ENCODE measurements around the gene PCSK6.

Gene PCSK6

GRCh38 chr15:101522621-101523559 lies 33.4 kb upstream of the PCSK6 start:
- no peak for DNase-seq (ENCODE audit: low spot score)

GRCh38 chr15:101522091-101522490 lies 32.6 kb upstream of the PCSK6 start:
- DNase-seq (ENCODE audit: low spot score), result no peak

DNA sequence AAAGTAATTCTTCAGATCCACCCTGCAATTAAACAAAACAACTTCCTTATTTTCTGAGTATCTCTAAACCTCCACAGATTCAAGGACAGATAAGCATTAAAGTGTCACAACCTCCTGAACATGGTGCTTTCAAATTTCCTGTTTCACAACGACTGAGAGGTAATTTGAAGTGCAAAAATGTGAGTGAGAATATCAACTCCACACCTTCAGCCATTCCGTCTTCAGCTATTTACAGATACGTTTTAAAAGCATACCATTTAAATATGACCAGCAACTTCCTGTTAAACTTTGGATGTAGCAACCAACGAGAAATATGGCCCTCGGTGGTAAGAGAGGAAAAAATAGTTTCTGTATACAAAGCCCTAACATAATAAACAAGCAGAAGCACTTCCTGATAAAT lies 32.1 kb upstream of the PCSK6 start:
- DNase-seq (ENCODE audit: low spot score), result no peak

- DNase-seq (ENCODE audit: low spot score), result no peak
Observed at GRCh38 chr15:101521069-101521468, 31.6 kb upstream of the PCSK6 start.

GRCh38 chr15:101520395-101520794 lies 30.9 kb upstream of the PCSK6 start:
- no peak for DNase-seq (ENCODE audit: low spot score)

GRCh38 chr15:101517504-101517903 lies 28.0 kb upstream of the PCSK6 start:
- no peak for DNase-seq (ENCODE audit: low spot score)

GRCh38 chr15:101514318-101514717 lies 24.8 kb upstream of the PCSK6 start:
- no peak for DNase-seq (ENCODE audit: low spot score)

DNA sequence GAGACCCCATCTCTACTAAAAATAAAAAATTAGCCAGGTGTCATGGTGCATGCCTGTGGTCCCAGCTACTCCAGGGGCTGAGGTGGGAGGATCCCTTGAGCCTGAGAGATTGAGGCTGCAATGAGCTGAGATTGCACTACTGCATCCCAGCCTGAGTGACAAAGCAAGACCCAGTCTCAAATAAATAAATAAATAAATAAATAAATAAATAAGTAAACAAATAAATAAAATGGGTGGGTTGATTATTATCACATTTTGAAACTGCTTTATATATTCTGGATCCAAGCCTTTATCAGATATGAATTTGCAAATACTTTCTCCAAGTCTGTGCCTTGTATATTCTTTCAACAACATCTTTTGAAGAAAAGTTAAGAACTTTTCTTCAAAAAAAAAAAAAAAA lies 22.2 kb upstream of the PCSK6 start:
- no peak for DNase-seq (ENCODE audit: low spot score)

DNA sequence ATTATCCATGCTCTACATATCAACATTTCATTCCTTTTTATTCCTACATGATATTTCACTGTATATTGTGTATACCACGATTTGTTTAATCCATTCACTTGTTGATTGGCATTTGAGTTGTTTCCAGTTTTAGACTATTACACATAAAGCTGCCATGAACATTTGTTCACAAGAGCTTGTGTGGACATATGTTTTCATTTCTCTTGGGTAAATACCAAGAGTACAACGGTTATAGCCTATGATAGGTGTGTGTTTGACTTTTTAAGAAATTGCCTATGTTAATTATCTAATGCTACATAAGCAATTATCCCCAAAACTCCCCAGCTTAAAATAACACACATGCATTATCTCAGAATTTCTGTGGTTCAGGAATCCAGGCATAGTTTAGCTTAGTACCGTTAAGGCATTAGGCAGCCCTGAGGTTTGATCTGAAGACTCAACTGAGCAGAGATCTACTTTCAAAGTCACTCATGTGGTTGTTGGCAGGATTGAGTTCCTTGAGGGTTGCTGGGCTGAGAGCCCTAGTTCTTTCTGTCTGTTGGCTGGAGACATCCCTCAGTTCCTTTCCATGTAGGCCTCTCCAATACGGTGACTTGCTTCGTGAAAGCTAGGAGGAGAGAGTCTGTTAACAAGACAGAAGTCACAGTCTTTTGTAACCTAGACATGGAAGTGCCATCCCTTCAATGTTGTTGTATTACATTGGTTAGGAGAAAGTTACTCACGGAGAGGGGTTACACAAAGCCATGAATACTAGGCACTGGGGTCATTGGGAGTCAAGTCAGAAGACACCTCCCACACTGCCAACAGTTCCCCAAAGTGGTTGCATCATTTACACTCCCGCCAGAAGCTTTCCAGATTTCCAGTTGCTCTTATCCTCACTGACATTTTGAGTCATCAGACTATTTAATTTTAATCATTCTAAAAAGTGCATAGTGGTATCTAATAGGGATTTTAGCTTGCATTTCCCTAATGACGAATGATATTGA lies 21.0 kb upstream of the PCSK6 start:
- DNase-seq (ENCODE audit: low spot score), result no peak

GRCh38 chr15:101509279-101509678 lies 19.8 kb upstream of the PCSK6 start:
- DNase-seq (ENCODE audit: low spot score), result no peak

DNA sequence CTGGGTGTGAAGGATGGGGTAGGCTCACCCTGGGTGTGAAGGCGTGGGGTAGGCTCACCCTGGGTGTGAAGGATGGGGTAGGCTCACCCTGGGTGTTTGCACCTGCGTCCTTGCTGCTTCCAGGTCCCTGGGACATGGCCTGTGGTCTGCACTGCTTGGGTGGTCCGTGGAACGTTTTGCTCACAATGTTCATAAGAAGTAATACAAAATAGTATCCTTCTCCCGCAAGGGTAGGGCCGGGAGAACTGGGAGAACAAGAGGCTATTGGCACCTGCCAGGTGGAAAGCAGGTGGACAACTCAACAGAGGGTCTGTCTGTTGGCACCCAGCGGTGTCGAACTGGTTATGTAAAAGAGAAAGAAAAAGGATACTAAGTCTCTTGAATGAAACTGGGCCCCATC lies 17.0 kb upstream of the PCSK6 start:
- no peak for DNase-seq (ENCODE audit: low spot score)

GRCh38 chr15:101505610-101506337 lies 16.3 kb upstream of the PCSK6 start:
- DNase-seq (ENCODE audit: low spot score), result no peak

GRCh38 chr15:101504866-101505609 lies 15.5 kb upstream of the PCSK6 start:
- DNase-seq (ENCODE audit: low spot score), result no peak

GRCh38 chr15:101504373-101504772 lies 14.9 kb upstream of the PCSK6 start:
- DNase-seq (ENCODE audit: low spot score), result no peak

DNA sequence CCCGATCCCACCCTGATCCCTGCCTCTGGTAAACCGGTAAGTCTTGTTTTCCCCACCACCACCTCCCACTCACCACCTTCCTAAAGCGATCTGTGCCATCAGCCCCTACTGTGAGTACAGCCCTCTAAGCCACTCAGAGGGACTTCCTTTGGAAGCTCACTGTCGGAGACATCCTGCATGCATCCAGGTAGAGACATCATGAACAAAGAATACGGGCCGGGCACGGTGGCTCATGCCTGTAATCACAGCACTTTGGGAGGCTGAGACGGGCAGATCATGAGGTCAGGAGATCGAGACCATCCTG lies 13.7 kb upstream of the PCSK6 start:
- DNase-seq (ENCODE audit: low spot score), result no peak

DNA sequence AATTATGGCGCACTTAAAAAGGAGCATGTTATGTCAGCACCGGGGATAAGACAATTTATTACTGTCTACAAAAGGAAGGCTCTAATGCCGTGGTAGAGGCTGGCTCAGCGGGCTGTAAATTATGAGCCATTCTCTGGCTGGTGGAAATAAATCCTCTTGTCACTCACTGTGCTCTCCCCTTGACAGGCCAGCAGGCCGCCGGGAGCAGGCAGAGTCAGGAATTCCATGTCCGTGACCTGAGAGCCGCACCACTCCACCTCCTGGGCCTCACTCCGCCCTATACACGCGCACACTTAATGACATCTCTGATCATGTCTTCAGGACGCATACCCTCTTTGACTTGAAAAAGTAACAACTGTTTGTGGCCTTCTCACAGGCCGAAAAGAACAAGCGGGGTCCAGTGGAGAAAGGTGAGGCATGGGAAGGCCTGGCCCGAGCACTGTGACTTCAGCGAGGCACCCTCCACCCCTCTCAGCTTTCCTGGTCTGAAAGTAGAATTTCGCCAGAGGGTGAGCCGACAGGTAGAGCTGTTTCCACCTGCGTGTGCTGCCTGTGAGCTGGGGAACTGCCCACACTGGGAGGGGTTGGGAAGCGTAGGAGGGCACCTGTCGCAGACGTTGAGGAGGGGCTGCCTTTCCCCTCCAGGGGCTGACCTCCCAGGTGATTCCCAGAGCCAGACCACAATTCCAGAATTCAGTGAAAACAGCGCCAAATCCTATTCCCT lies 13.2 kb upstream of the PCSK6 start:
- no peak for DNase-seq (ENCODE audit: low spot score)

DNA sequence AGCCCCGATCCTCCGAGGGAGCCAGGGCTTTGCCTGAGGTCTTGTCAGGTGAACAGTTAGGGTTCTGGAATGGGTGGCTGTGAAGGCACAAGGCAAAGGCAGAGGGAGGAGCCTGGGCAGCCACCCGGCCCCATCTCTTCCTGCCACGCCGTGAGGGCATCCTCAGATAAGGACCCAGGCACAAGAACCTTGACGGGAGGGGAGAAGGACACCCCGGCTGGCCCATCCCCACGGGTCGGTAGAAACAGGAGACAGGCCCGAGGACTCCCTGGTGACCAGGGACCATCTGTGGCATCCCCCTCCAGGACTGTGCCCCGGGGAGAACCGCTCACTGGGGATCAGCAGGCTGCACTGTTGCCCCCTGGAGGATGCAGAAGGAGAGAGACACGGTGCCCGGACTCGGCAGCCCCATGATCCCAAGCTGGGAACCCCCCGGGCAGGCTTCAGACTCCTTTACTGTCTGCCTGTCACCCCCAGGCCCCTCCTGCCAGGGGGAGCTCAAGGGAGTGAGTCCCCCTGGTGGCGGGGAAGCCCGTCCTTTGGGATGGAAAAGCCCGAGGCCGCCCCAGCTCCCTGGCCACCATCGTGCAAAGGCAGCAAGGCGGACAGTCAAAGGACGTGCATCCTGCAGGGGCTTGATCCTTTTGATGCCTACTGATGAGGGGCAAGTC lies 12.3 kb upstream of the PCSK6 start:
- peak; percentile 43 for DNase-seq (ENCODE audit: low spot score)

GRCh38 chr15:101500865-101501551 lies 11.5 kb upstream of the PCSK6 start:
- DNase-seq (ENCODE audit: low spot score), result peak; percentile 14

GRCh38 chr15:101499863-101500713 lies 10.6 kb upstream of the PCSK6 start:
- peak; percentile 81 for DNase-seq (ENCODE audit: low spot score)

Measured in activated CD4-positive, alpha-beta T cell treated with anti-CD3 and anti-CD28 coated beads, Interleukin-2, Interleukin-4, amounts not matched to agents 100 ng/mL and 50 ng/mL, durations not matched to agents 16 hours and 8 hours (primary cell).